Inflammatory macrophage (primary cell): ENCODE data around the gene SLF2.

Source experiments
- DNase-seq, 2 donors: peaks; one replicate each; pipeline ENCODE4 v3.0.0-alpha.2; 2020 to 2022
- total RNA-seq, 18 experiments: gene quantifications; one replicate each; lab custom pipeline; 2026; ENCODE audit warnings: mixed read lengths in 6 of 18, inconsistent platforms in 2 of 18; lab: John Stamatoyannopoulos, UW

The SLF2 gene
- total RNA-seq = 24.9 to 210 (median 152) reads per million in 18 experiments

- peak; percentile 98 for DNase-seq
Measured at GRCh38 chr10:100912605-100913469, at the start of gene SLF2. TSS of gene SLF2 (plus strand) at chr10:100912963. CDS start at chr10:100913111, 148 bp downstream.

- DNase-seq = no peak
Measured at GRCh38 chr10:100863433-100863832, 49.3 kb upstream of the SLF2 start.

- no peak for DNase-seq
Measured at GRCh38 chr10:100864036-100864885, 48.5 kb upstream of the SLF2 start.

GRCh38 chr10:100864978-100865377, 47.8 kb upstream of the SLF2 start:
- DNase-seq = no peak

GRCh38 chr10:100866010-100866409, 46.8 kb upstream of the SLF2 start:
- DNase-seq = no peak

- DNase-seq = no peak
Measured at GRCh38 chr10:100866575-100867098, 46.1 kb upstream of the SLF2 start.

GRCh38 chr10:100867261-100867963, 45.4 kb upstream of the SLF2 start:
- DNase-seq = no peak

- DNase-seq = no peak
Measured at GRCh38 chr10:100868382-100868781, 44.4 kb upstream of the SLF2 start.

- no peak for DNase-seq
Measured at GRCh38 chr10:100869399-100869798, 43.4 kb upstream of the SLF2 start.

- DNase-seq = peak in 1 of 2 donors; percentile 40
Measured at GRCh38 chr10:100872034-100872791, 40.5 kb upstream of the SLF2 start.

GRCh38 chr10:100873146-100873826, 39.5 kb upstream of the SLF2 start:
- DNase-seq = no peak

- no peak for DNase-seq
Measured at GRCh38 chr10:100873827-100874326, 38.9 kb upstream of the SLF2 start.

GRCh38 chr10:100874702-100875483, 37.9 kb upstream of the SLF2 start:
- DNase-seq = no peak

GRCh38 chr10:100875484-100876166, 37.1 kb upstream of the SLF2 start:
- no peak for DNase-seq

GRCh38 chr10:100876585-100877460, 35.9 kb upstream of the SLF2 start:
- no peak for DNase-seq

GRCh38 chr10:100877461-100877850, 35.3 kb upstream of the SLF2 start:
- DNase-seq = no peak

- peak; percentile 53 to 67 for DNase-seq
Measured at GRCh38 chr10:100878291-100878910, 34.4 kb upstream of the SLF2 start.
